Measurements from ENCODE around the gene CHDH. TPM values are rescaled to one million over a fixed set of nuclear protein-coding genes. Genes with fewer than 3 reads are reported as not detected.

CHDH gene
- total and polyA plus RNA-seq, 2 experiments from 2014 or later, result 31.1 to 62.6 TPM

GRCh38 chr3:53795176-53795575 is 51.0 kb downstream of the CHDH start:
- 70% methylated on average over 3 of the region's 3 CpGs for WGBS (ENCODE audit: low lambda C conversion rate, missing lambda C conversion rate)
- Histone ChIP-seq H2AFZ (no peak overlapping the region), H3K27me3 (no peaks in the 10 kb centered on the region), H3K27ac (no peak overlapping the region), H3K4me3 (no peak overlapping the region), H3K9me3 (ENCODE audit: low read depth) (no peaks in the 10 kb centered on the region), H3K9me2 (replicated peaks; ENCODE audit: insufficient read depth) (no peaks in the 10 kb centered on the region), H3K4me2 (no peak overlapping the region), H3K36me3 (replicated peaks; ENCODE audit: insufficient read depth, low read depth) (no peaks in the 10 kb centered on the region), H3K79me2 (no peaks in the 10 kb centered on the region), H4K20me1 (ENCODE audit: insufficient read depth, poor library complexity, severe bottlenecking) (no peaks in the 10 kb centered on the region), H3K4me1 (ENCODE audit: insufficient read depth) (no peaks in the 10 kb centered on the region)
- no peak for TF ChIP-seq EZH2phosphoT487 (IDR thresholded peaks at IDR 0.05; ENCODE audit: low read depth, severe bottlenecking, unreplicated experiment)
- no peak for TF ChIP-seq EZH2 (IDR thresholded peaks at IDR 0.05; ENCODE audit: borderline replicate concordance)
- no peak for TF ChIP-seq CTCF (IDR thresholded peaks at IDR 0.05; ENCODE audit: poor library complexity)
- no peak for DNase-seq (ENCODE audit: low spot score)

DNA sequence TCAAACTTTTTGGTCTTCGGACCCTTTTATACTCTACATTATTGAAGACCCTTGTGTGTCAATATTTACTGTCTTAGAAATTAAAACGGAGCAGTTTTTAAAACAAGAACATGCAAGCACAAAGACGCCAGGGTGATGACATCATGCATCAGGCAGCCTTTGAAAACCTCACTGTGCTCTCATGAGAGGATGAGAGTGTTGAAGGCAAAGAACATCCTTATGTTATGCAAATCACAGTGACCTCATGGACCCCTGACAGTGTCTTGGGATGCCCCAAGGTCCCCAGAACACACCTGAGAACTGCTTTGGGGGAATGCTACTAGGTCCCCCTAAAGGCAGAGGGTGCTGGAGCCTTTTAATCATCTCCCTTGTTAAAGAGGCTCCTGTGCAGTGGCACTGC is 51.6 kb downstream of the CHDH start:
- no peaks in the 10 kb centered on the region for H3K9me2 ChIP-seq (replicated peaks; ENCODE audit: insufficient read depth)
- no peaks in the 10 kb centered on the region for H3K4me1 ChIP-seq (ENCODE audit: insufficient read depth)
- no peak overlapping the region for H3K4me3 ChIP-seq
- H3K36me3 ChIP-seq (replicated peaks; ENCODE audit: insufficient read depth, low read depth), result no peaks in the 10 kb centered on the region
- no peaks in the 10 kb centered on the region for H4K20me1 ChIP-seq (ENCODE audit: insufficient read depth, poor library complexity, severe bottlenecking)
- DNase-seq (ENCODE audit: low spot score), result no peak
- 52% methylated on average over 3 of the region's 3 CpGs for WGBS (ENCODE audit: low lambda C conversion rate, missing lambda C conversion rate)
- no peaks in the 10 kb centered on the region for H3K9me3 ChIP-seq (ENCODE audit: low read depth)
- H3K4me2 ChIP-seq, result no peak overlapping the region
- no peak for TF ChIP-seq CTCF (IDR thresholded peaks at IDR 0.05; ENCODE audit: poor library complexity)
- no peak for TF ChIP-seq EZH2 (IDR thresholded peaks at IDR 0.05; ENCODE audit: borderline replicate concordance)
- no peak for TF ChIP-seq EZH2phosphoT487 (IDR thresholded peaks at IDR 0.05; ENCODE audit: low read depth, severe bottlenecking, unreplicated experiment)
- no peaks in the 10 kb centered on the region for H3K79me2 ChIP-seq
- H3K27ac ChIP-seq, result no peak overlapping the region
- H3K27me3 ChIP-seq, result no peaks in the 10 kb centered on the region
- H2AFZ ChIP-seq, result no peak overlapping the region

- H2AFZ ChIP-seq, result no peak overlapping the region
- no peak for DNase-seq (ENCODE audit: low spot score)
- no peak overlapping the region for H3K27ac ChIP-seq
- no peaks in the 10 kb centered on the region for H3K9me3 ChIP-seq (ENCODE audit: low read depth)
- TF ChIP-seq EZH2 (IDR thresholded peaks at IDR 0.05; ENCODE audit: borderline replicate concordance) (no peak), CTCF (IDR thresholded peaks at IDR 0.05; ENCODE audit: poor library complexity) (no peak), EZH2phosphoT487 (IDR thresholded peaks at IDR 0.05; ENCODE audit: low read depth, severe bottlenecking, unreplicated experiment) (no peak)
- 93% methylated on average over 3 of the region's 3 CpGs for WGBS (ENCODE audit: low lambda C conversion rate, missing lambda C conversion rate)
- H3K4me1 ChIP-seq (ENCODE audit: insufficient read depth), result no peaks in the 10 kb centered on the region
- no peak overlapping the region for H3K4me2 ChIP-seq
- no peaks in the 10 kb centered on the region for H3K36me3 ChIP-seq (replicated peaks; ENCODE audit: insufficient read depth, low read depth)
- no peaks in the 10 kb centered on the region for H3K27me3 ChIP-seq
- no peaks in the 10 kb centered on the region for H4K20me1 ChIP-seq (ENCODE audit: insufficient read depth, poor library complexity, severe bottlenecking)
- no peaks in the 10 kb centered on the region for H3K9me2 ChIP-seq (replicated peaks; ENCODE audit: insufficient read depth)
- H3K79me2 ChIP-seq, result no peaks in the 10 kb centered on the region
- H3K4me3 ChIP-seq, result no peak overlapping the region
Measured at GRCh38 chr3:53792866-53793265, 53.4 kb downstream of the CHDH start.

DNA sequence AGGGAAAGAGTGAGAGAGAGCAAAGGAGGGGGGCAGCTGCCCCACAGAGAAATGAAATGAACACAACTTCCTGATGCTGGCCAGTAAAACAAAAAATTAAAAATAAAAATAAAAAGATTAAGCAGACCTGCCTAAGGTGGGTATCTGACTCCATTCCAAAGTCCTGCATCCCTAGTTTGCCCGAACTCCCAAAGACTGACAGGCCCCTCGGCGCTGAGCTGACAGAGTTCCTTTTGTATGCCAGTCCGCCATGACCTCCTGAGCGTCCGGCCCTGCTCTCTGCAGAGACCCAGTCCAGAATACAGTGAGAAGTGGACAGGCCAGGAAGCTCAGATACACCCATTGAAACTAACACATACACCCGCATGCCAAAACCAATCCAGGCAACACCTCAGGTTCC is 54.9 kb downstream of the CHDH start:
- Histone ChIP-seq H3K36me3 (replicated peaks; ENCODE audit: insufficient read depth, low read depth) (no peaks in the 10 kb centered on the region), H3K9me2 (replicated peaks; ENCODE audit: insufficient read depth) (no peaks in the 10 kb centered on the region), H3K4me3 (no peak overlapping the region), H3K79me2 (no peaks in the 10 kb centered on the region), H3K27me3 (no peaks in the 10 kb centered on the region), H3K9me3 (ENCODE audit: low read depth) (no peaks in the 10 kb centered on the region), H2AFZ (no peak overlapping the region), H3K4me1 (ENCODE audit: insufficient read depth) (no peaks in the 10 kb centered on the region), H3K4me2 (no peak overlapping the region), H4K20me1 (ENCODE audit: insufficient read depth, poor library complexity, severe bottlenecking) (no peaks in the 10 kb centered on the region), H3K27ac (no peak overlapping the region)
- 95% methylated on average over 7 of the region's 7 CpGs for WGBS (ENCODE audit: low lambda C conversion rate, missing lambda C conversion rate)
- TF ChIP-seq EZH2phosphoT487 (IDR thresholded peaks at IDR 0.05; ENCODE audit: low read depth, severe bottlenecking, unreplicated experiment) (no peak), CTCF (IDR thresholded peaks at IDR 0.05; ENCODE audit: poor library complexity) (no peak), EZH2 (IDR thresholded peaks at IDR 0.05; ENCODE audit: borderline replicate concordance) (no peak)
- DNase-seq (ENCODE audit: low spot score), result no peak

All from hepatocyte (in vitro differentiated cells).